SH-SY5Y (cell line): ENCODE results near the gene CSK.

ENCODE experiments used
- GATA2 ChIP-seq: IDR thresholded peaks from 2 replicates; pipeline ENCODE4 v1.6.1; 2011; ENCODE audit warnings: mild to moderate bottlenecking, low read depth, low read length
- GATA3 ChIP-seq: IDR thresholded peaks from 2 replicates; pipeline ENCODE4 v1.6.1; 2011; ENCODE audit warnings: low read depth, mild to moderate bottlenecking, low read length, moderate library complexity

DNA sequence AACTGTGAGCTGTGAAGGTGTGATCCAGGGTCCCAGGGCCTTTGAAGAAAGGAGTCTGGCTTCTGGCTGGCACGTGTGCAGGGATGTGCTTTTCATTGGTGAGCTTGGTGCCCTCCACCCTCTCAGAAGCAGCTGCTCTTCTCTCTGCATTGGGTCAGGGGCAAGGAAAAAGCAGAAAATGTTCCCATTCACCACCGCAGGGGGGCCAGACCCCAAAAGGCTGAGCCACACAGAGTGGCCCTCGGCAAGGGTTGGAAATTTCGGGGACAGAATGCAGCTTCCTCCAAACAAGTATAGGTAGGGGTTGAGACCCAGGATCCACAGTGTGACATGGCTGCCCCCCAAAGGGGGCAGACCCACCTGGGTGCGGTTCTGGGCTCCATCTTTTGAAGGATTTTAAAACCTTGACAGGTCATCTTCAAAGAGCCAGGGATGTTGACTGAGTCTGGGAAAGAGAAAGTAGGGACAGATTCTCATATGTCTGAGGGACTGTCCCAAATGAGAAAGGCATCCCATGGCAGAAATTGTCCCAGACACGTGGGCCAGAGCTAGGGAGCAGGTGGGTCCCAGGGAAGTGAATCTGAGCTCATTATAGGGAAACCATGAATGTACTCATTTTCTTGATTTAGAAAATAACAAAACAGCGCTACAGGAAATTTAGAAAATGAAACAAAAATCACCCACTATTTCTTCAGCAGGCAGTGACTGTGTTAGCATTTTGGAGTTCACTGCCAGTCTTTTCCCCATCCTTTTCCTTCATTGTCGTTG lies 2.7 kb downstream of the CSK start:
- TF ChIP-seq GATA2, result no peak
- no peak for TF ChIP-seq GATA3
